GM21447 (cell line): ENCODE measurements around the gene RGS14.

ENCODE experiments used
- ATAC-seq: cut with Tn5 transposase; IDR thresholded peaks from one replicate; pipeline ENCODE4 v1.9.1; 2021; ENCODE audit not compliant: unreplicated experiment

RGS14 gene

GRCh38 chr5:177357459-177358351 is at the start of gene RGS14:
RGS14 (plus strand) TSS chr5:177357924; CDS start chr5:177358025, 101 bp downstream.
- peak; percentile 92 for ATAC-seq

DNA sequence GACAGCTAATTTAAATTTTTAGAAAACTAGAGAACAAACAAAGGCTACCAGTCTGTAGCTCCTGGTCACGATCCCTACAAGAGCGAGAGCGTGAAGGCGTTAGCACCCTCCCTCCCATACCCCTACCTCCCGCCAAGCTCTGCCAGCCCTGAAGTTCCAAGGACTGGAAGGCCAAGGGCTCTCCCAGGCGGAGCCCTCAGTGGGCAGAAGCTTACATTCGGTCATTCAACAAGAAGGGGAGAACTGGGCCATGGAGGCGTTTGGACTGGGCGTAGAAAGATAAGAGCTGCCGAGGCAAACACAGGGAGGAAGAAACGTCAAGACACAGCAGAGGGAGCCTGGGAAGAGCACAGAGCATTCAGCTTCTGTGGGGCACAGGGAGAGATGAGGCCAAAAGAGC is 49.0 kb upstream of the RGS14 start:
- ATAC-seq, result no peak

DNA sequence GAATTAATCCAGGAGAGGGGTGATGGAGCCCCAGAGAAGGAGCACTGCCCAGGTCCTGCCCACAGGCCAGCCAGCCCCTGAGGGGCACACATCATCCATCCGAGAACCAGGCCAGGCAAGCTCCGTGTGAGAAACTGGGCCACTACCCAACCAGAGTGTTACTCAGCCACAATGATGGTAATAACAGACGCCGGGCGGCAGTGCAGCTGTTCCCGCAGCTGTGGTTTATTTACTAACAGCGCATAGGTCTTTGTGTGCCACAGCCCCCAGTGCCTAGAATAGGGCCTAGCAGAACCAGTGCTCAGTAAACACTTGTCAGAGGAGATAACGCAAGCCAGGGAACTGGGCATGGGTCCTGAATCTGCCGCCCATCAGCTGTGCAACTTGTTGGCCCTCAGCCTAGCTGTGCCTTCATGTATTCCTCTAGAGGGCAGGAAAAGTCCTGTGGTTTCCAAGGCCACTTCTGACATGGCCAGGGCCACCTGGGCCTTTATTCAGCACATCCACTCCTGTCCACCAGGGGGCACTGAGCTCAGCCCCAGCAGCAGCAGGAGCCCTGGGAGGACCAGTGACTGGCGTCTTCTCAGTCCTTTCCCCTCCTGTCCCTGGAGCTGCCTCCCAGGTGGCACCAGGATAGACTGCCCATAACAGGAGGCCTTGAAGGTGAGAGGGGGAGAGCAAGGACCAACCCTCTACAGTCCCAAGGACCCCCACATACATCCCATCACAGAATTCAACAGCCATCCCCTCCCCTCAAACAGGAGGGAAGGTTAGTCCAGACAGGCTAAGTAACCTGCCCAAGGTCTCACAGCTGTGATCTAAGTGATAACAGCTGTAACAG is 48.2 kb upstream of the RGS14 start:
- ATAC-seq, result no peak

GRCh38 chr5:177310332-177310731 is 47.4 kb upstream of the RGS14 start:
- ATAC-seq, result no peak

DNA sequence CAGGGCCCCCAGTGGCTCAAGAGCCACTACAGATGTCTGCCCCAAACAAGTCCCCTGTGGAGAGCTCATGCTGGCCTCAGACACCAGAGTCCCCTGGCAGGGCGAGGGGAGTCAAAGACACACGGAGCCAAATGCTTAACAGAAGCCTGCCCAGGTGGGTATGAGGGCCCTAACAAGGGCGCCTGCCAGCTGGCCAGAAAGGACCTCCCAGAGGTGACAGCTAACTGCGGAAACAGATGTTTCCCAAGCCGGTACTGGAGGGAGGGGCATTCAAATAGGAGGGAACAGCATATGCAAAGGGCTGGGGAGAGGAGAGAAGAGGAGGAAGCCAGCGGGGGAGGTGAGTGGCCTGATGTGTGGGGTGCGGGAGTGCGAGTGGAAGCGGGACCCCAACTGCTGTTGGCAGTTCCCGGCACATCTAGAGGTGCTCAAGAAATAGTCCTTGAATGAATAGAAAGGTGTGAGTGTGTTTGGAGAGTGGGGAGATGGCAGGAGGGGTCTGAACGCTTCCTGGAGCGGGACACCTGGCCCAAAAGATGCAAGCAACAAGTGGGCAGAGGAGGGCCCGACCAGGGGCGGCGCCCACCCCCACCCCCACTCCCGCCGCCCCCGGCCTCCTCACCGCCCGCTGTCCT is 46.9 kb upstream of the RGS14 start:
- ATAC-seq, result peak; percentile 34

- no peak for ATAC-seq
These were observed 46.4 kb upstream of the RGS14 start for GRCh38 chr5:177311392-177311722.

DNA sequence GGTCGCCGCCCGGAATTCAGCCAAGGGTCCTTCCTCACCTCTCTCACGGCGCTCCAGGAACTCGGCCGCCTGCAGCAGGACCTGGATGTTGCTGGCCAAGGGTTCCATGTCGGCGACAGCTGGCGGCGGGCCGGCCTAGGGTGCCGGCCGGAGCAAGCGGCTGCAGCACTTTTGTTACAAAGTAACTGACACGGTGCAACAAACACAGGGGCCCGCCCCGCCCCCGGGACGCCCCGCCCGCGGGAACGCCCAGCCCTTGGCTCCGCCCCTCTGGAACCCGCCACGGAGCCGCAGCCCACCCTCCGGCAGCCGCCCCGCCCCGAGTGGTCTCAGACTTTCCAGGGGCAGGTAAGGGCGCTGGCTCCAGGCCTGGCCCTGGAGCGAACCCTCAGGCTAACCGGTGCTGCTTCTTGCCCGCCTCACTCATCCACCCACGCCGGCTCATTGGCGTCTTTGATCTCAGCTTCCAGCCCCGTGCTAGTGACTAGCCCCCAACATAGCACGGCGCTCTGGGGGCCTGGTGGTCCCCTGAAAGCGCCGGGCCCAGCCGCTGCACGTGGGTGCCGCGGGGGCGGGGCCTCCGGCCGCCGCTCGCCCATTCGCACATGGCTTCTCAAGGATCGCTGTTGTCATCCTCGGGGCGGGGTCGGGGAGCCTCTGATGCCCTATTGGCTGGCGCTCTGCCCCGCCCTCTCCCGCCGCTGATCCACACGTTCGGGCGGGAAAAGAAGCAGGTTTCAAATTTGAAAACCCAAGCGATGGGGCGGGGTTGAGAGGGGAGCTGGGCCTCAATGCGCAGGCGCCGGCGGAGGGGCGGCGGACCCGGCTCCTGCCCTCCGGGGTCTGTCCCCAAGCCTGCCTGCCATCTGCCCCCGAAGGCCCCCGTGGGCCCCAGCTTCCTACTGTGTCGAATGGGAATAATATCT is 45.7 kb upstream of the RGS14 start, which contains the start of gene MXD3:
Gene MXD3, minus strand, starts transcription at position 176 of the 926 bp plus-strand sequence. Its CDS starts 68 bp downstream, at position 108.
- ATAC-seq, result peak; percentile 68

DNA sequence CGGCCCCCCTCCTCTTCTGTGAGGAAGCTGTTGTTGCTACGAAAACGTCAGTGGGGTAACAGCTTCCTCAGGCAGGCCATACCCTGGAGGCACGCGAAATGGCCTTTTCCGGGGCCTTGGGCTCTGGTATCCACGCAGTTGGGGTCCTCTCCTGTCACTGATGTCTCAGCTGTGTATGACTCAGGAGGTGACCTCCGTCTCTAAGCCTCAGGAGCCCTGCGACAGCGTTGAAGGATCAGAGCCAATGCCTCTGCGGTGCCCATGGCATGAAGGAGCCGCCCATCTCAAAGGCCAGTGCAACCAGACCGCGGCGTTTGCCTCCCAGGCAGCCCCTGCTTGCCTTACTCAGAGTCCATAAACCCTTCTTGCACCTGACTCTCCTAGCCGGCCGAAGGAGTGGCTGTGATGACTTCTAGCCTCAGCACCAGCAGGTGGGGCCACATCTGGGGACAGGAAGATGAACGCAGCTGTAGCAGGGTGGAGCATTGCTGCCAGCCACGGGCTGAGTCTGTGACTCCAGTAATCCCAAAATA is 45.0 kb upstream of the RGS14 start:
- ATAC-seq, result peak; percentile 20

DNA sequence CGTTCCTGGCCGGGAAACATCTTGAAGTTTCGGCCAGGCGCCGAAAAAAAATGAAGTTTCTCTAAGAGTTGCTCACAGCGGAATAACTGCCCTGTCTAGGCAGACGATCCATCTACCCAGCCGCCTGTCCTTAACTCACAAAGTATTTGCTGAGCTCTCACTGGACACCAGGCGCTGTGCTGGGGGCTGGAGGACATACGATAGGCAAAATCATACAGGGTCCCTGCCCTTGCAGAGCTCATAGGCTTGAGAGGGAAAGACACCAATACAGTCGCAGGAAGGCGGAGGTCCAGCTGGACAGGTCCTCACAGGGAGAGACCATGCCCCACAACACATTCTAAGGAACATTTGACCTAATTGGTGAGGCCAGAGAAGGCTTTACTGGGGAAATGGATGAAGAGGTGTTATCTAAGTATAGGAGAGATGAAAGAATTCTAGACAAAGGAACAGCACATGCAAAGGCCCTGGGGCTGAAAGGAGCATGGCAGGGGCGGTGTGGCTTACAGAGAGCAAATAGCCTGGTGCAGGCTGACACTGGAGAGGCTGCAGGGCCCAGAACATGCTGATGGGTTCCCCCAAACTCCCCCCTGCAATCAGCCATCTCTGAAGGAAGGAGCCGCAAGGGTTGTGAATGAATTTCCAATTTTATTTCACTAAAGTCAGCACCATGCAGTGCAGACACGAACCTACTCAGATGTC is 44.0 kb upstream of the RGS14 start:
- ATAC-seq, result no peak

GRCh38 chr5:177314376-177315342 is 43.1 kb upstream of the RGS14 start:
- no peak for ATAC-seq

GRCh38 chr5:177315411-177315810 is 42.3 kb upstream of the RGS14 start:
- no peak for ATAC-seq

GRCh38 chr5:177316005-177316404 is 41.7 kb upstream of the RGS14 start:
- no peak for ATAC-seq

- no peak for ATAC-seq
These were observed 39.8 kb upstream of the RGS14 start for GRCh38 chr5:177317959-177318377.

DNA sequence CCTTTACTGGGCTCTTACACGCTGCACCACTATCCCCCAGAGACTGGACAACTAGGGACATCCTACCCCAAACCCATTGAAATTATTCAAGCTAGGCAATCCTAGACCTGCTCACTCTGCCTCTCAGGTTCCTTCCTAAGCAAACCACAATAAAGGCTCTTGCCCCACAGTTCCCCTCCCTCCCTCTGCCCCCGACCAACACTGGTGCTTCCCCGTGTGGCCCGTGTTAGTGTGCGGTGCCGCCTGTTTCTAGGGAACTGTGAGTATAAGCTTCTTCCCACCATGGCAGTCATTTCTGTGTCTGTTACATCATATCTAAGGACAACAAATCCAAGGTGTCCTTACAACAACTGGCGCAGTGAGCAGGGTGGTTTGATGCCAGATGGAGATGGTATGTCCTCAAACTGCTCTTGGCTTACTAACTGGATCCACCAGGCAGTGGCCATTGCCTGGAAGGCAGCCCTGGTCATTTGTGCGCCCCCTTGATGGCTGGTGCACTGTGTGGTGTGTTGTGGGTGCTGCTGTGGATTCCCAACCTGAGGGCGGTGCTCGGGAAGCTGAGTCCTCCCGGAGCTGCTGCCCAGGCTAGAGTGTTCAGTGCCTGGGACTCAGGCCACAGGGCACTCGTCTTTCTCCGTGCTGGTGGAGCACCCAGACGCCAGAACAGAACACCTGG is 37.7 kb upstream of the RGS14 start:
- no peak for ATAC-seq

DNA sequence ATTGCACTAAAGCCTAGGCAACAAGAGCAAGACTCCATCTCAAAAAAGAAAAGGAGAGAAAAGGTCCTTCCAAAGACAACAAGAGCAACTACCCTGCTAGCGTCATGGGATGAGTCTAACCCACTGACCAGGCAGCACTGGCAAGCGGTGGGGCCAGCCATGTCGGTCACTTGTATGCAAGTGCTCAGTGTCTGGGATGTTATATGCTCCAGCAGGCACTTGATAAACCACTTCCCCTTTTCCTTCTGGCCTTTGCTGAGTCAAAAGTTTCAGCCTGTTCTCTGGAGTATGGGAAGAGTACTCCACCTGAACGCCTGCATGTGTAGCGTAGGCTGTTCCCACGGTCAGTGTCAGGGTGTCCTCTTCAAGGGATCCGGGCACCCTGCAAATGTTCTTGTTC is 36.8 kb upstream of the RGS14 start:
- ATAC-seq, result no peak

DNA sequence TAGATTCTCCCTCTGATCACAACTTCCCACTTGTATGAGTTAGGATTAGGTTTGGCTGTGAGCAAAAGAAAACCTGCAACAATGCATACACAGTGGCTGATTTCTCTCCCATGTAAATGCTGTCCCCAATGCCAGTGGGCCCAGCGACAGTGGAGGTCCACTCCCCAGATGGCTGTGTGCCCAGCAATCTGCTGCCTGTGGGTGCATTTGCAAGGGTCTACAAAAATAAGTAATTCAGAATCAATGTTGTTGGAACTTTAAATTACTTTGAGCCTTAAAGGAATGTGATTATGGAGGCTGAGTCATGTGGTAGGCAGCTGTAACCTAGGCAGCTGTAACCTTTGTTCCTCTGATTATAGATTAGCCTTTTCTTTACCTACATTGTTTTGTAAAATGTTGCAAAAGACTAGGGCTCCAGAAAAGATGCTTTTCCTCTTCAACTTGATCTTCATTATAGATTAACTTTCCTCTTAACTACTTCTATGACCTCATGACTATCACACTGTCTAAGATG is 31.8 kb upstream of the RGS14 start:
- ATAC-seq, result no peak
